CD4-positive, alpha-beta T cell treated with Interleukin-2 at 100 ng/mL for 4 hours (primary cell): Measurements from ENCODE around the gene TMOD1.

ENCODE experiments used
- DNase-seq: peaks from one replicate; pipeline ENCODE4 v3.0.0-alpha.2; 2020; ENCODE audit warnings: low spot score

Gene TMOD1

GRCh38 chr9:97518166-97518908 lies 16.9 kb downstream of the TMOD1 start:
- DNase-seq: no peak

- no peak for DNase-seq
Observed at GRCh38 chr9:97518909-97519307, 17.4 kb downstream of the TMOD1 start.

GRCh38 chr9:97519441-97519970 lies 18.0 kb downstream of the TMOD1 start:
- no peak for DNase-seq

GRCh38 chr9:97521576-97522333 lies 20.3 kb downstream of the TMOD1 start:
- DNase-seq: no peak

- DNase-seq: no peak
Observed at GRCh38 chr9:97524424-97524823, 23.0 kb downstream of the TMOD1 start.

GRCh38 chr9:97525451-97525850 lies 24.0 kb downstream of the TMOD1 start:
- no peak for DNase-seq

GRCh38 chr9:97526895-97527575 lies 25.6 kb downstream of the TMOD1 start:
- DNase-seq: no peak

GRCh38 chr9:97527626-97528528 lies 26.4 kb downstream of the TMOD1 start:
- DNase-seq: no peak

- DNase-seq: no peak
Observed at GRCh38 chr9:97528529-97529230, 27.2 kb downstream of the TMOD1 start.

- DNase-seq: no peak
Observed at GRCh38 chr9:97529363-97530076, 28.1 kb downstream of the TMOD1 start.

- no peak for DNase-seq
Observed at GRCh38 chr9:97531888-97532376, 30.5 kb downstream of the TMOD1 start.

- DNase-seq: no peak
Observed at GRCh38 chr9:97534185-97534584, 32.7 kb downstream of the TMOD1 start.

GRCh38 chr9:97534961-97535594 lies 33.6 kb downstream of the TMOD1 start:
- DNase-seq: no peak

- no peak for DNase-seq
Observed at GRCh38 chr9:97535771-97536170, 34.3 kb downstream of the TMOD1 start.

GRCh38 chr9:97536480-97536879 lies 35.0 kb downstream of the TMOD1 start:
- DNase-seq: no peak

- no peak for DNase-seq
Observed at GRCh38 chr9:97543561-97543960, 42.1 kb downstream of the TMOD1 start.

GRCh38 chr9:97545486-97545885 lies 44.0 kb downstream of the TMOD1 start:
- DNase-seq: no peak

- DNase-seq: no peak
Observed at GRCh38 chr9:97547098-97547829, 45.8 kb downstream of the TMOD1 start.

GRCh38 chr9:97548379-97548778 lies 46.9 kb downstream of the TMOD1 start:
- no peak for DNase-seq
